ENCODE results near the gene DPP3.
"Not testable (repeated sequence)": the region's sequence is repeated elsewhere in the genome, so short reads cannot be mapped to it uniquely, and the experiment has no call there.

Gene DPP3

GRCh38 chr11:66437979-66438503 is 42.2 kb upstream of the DPP3 start:
- ATAC-seq, result peak; percentile 3; the same call in 2 of the 3 replicates
- no peak for TF ChIP-seq ZNF8 (CRISPR knock-in tag; IDR thresholded peaks at IDR 0.05)
- no peak for TF ChIP-seq SNAI2 (CRISPR knock-in tag; IDR thresholded peaks at IDR 0.05)
- no peak for TF ChIP-seq BACH2 (CRISPR knock-in tag; IDR thresholded peaks at IDR 0.05; ENCODE audit: borderline replicate concordance)
- no peak for TF ChIP-seq PPARA (CRISPR knock-in tag; IDR thresholded peaks at IDR 0.05; ENCODE audit: borderline replicate concordance)
- no peak for TF ChIP-seq RARB (CRISPR knock-in tag; IDR thresholded peaks at IDR 0.05)
- TF ChIP-seq ZNF70 (CRISPR knock-in tag; IDR thresholded peaks at IDR 0.05), result no peak
- TF ChIP-seq CSRNP3 (CRISPR knock-in tag; IDR thresholded peaks at IDR 0.05), result no peak
- TF ChIP-seq GLIS3 (CRISPR knock-in tag; IDR thresholded peaks at IDR 0.05), result no peak
- no peak for TF ChIP-seq ESRRG (CRISPR knock-in tag; IDR thresholded peaks at IDR 0.05)

GRCh38 chr11:66438504-66439466 is 41.4 kb upstream of the DPP3 start, which contains the start of gene MRPL11:
MRPL11 (minus strand) TSS chr11:66438848; CDS start chr11:66438754, 94 bp downstream.
- TF ChIP-seq SNAI2 (CRISPR knock-in tag; IDR thresholded peaks at IDR 0.05) (no peak; the same call in 1 of the 2 replicates), PPARA (CRISPR knock-in tag; IDR thresholded peaks at IDR 0.05; ENCODE audit: borderline replicate concordance) (no peak), BACH2 (CRISPR knock-in tag; IDR thresholded peaks at IDR 0.05; ENCODE audit: borderline replicate concordance) (no peak), ZNF70 (CRISPR knock-in tag; IDR thresholded peaks at IDR 0.05) (no peak), TOX (CRISPR knock-in tag; IDR thresholded peaks at IDR 0.05; ENCODE audit: borderline replicate concordance) (no peak), ESRRG (CRISPR knock-in tag; IDR thresholded peaks at IDR 0.05) (no peak), ZNF565 (CRISPR knock-in tag; conservative IDR thresholded peaks at IDR 0.05; ENCODE audit: low read depth) (no peak), ISL1 (CRISPR knock-in tag; IDR thresholded peaks at IDR 0.05) (no peak), PATZ1 (CRISPR knock-in tag; IDR thresholded peaks at IDR 0.05; ENCODE audit: borderline replicate concordance) (no peak), ZFP3 (CRISPR knock-in tag; IDR thresholded peaks at IDR 0.05) (no peak), CSRNP3 (CRISPR knock-in tag; IDR thresholded peaks at IDR 0.05) (no peak), CSDC2 (CRISPR knock-in tag; IDR thresholded peaks at IDR 0.05) (no peak), CREB5 (CRISPR knock-in tag; IDR thresholded peaks at IDR 0.05; ENCODE audit: low read depth) (no peak), OSR1 (CRISPR knock-in tag; IDR thresholded peaks at IDR 0.05) (no peak), ARNTL (CRISPR knock-in tag; IDR thresholded peaks at IDR 0.05; ENCODE audit: borderline replicate concordance, low read depth) (no peak), TCF4 (CRISPR knock-in tag; IDR thresholded peaks at IDR 0.05; ENCODE audit: borderline replicate concordance) (no peak), GLIS3 (CRISPR knock-in tag; IDR thresholded peaks at IDR 0.05) (no peak), ZFP30 (CRISPR knock-in tag; IDR thresholded peaks at IDR 0.05) (no peak)
- ATAC-seq, result peak; percentile 97

- ATAC-seq, result not testable (repeated sequence)
These were observed 39.9 kb upstream of the DPP3 start for GRCh38 chr11:66440101-66440939.

- ATAC-seq, result not testable (repeated sequence)
These were observed 39.3 kb upstream of the DPP3 start for GRCh38 chr11:66440940-66441282.

Measured in SK-N-SH treated with all-trans-retinoic acid at 6 μM for 48 hours (cell line).